ENCODE measurements around the gene APBB2. TPM values are rescaled to one million over a fixed set of nuclear protein-coding genes. Genes with fewer than 3 reads are reported as not detected.

The APBB2 gene
- total and polyA plus RNA-seq, 2 of the 8 experiments (the other 6 are each of a cell fraction or from before 2014, with no cell fraction given) = 58.7 to 59.4 TPM

GRCh38 chr4:40850496-40850895 lies 363.8 kb downstream of the APBB2 start:
- DNase-seq (ENCODE audit: low read depth in 1 of 2, low spot score in 2 of 2) (no peak), FAIRE-seq (no peak)
- ChIA-PET CTCF (ENCODE audit: partially characterized antibody) (interaction anchor here (0.7 to 2.8 kb wide), 4 partner anchors 8 to 302 kb away, joined by 3 to 17 read pairs (median 4); no protein-coding TSS in a partner anchor), POLR2A (ENCODE audit: partially characterized antibody) (interaction anchor here (0.6 to 0.8 kb wide), 2 partner anchors 9 to 10 kb away, joined by 3 read pairs; no protein-coding TSS in a partner anchor)
- Histone ChIP-seq H3K9ac (replicated peaks in 1 of 4; ENCODE audit: extremely low read depth in 1 of 4, low read depth in 3 of 4, low read length in 3 of 4) (no peak overlapping the region), H3K4me2 (ENCODE audit: insufficient read depth in 1 of 2, low read depth in 2 of 2, low read length in 2 of 2) (no peak overlapping the region), H2BK5ac (ENCODE audit: low read depth, low read length) (no peak overlapping the region), H3K14ac (ENCODE audit: insufficient read length) (no peak overlapping the region), H3K18ac (ENCODE audit: extremely low read depth, low read length) (no peak overlapping the region), H3K27ac (ENCODE audit: low read depth, low read length) (no peak overlapping the region), H2BK20ac (ENCODE audit: low read length) (no peak overlapping the region), H3K27me3 (replicated peaks in 1 of 4; ENCODE audit: control insufficient read depth in 3 of 4, extremely low read depth in 1 of 4, insufficient read depth in 3 of 4, low read length in 3 of 4) (no peaks in the 10 kb centered on the region), H4K8ac (ENCODE audit: extremely low read depth, insufficient read depth, low read length) (no peak overlapping the region), H3K4me1 (replicated peaks in 1 of 4; ENCODE audit: control insufficient read depth in 3 of 4, insufficient read depth in 4 of 4, low read length in 3 of 4) (peaks cover 0 to 7% (median 4%) of the 10 kb centered on the region in 4 experiments; a peak in 4 of 7 replicates), H2BK15ac (ENCODE audit: low read length) (no peak overlapping the region), H4K20me1 (replicated peaks in 1 of 2; ENCODE audit: control insufficient read depth in 1 of 2, insufficient read depth in 2 of 2, low read length in 2 of 2) (peaks cover 3 to 6% of the 10 kb centered on the region in 2 experiments), H2BK120ac (replicated peaks; ENCODE audit: low read depth, low read length) (no peak overlapping the region), H2BK12ac (ENCODE audit: low read depth, low read length) (no peak overlapping the region), H4K91ac (replicated peaks; ENCODE audit: insufficient read length, low read length) (no peak overlapping the region), H3K79me2 (ENCODE audit: control insufficient read depth in 1 of 2, insufficient read depth in 2 of 2, low read length in 2 of 2) (peaks cover 0 to 84% of the 10 kb centered on the region in 2 experiments; a peak in 2 of 4 replicates), H3K36me3 (ENCODE audit: control insufficient read depth in 2 of 4, insufficient read depth in 4 of 4, low read length in 3 of 4) (peaks cover 0 to 14% (median 3%) of the 10 kb centered on the region in 4 experiments; a peak in 3 of 8 replicates), H4K5ac (ENCODE audit: insufficient read length, low read depth, low read length) (no peak overlapping the region), H3K9me3 (ENCODE audit: insufficient read depth in 2 of 2, low read depth in 1 of 2, low read length in 1 of 2) (no peaks in the 10 kb centered on the region), H3K79me1 (ENCODE audit: low read depth, low read length) (peaks cover 12% of the 10 kb centered on the region), H3K4me3 (ENCODE audit: extremely low read depth in 1 of 4, insufficient read depth in 2 of 4, low read depth in 3 of 4, low read length in 4 of 4) (no peak overlapping the region), H3K4ac (replicated peaks; ENCODE audit: insufficient read length, low read depth, low read length) (no peak overlapping the region), H2AK5ac (ENCODE audit: low read depth, low read length) (no peak overlapping the region), H2AFZ (ENCODE audit: low read length) (no peak overlapping the region), H3K23me2 (ENCODE audit: low read depth, low read length) (no peaks in the 10 kb centered on the region), H3K23ac (ENCODE audit: insufficient read length) (no peak overlapping the region), H3K56ac (replicated peaks; ENCODE audit: insufficient read length, low read depth, low read length) (no peak overlapping the region)
- no peak for TF ChIP-seq GABPA (IDR thresholded peaks at IDR 0.05; ENCODE audit: borderline replicate concordance, insufficient read depth, low read length)
- WGBS, 2 experiments (ENCODE audit: extremely low coverage in 1 of 2, insufficient coverage in 1 of 2, insufficient read length in 1 of 2, insufficient replicate concordance in 2 of 2, low coverage in 1 of 2, low lambda C conversion rate in 2 of 2, missing lambda C conversion rate in 1 of 2) = 82% methylated on average over 4 of the region's 4 CpGs; no CpG with 5 or more reads in 1 of the 2 experiments

Measured in H1 (cell line).